SK-N-MC (cell line): ENCODE results near the gene SRRM5.

Experiments used
- EZH2 ChIP-seq: fragments of 200-600 bp; sonication (generic); IDR thresholded peaks from one replicate; pipeline ENCODE4 v1.6.1; 2017; ENCODE audit warnings: antibody characterized with exemption
- POLR2AphosphoS5 ChIP-seq: IDR thresholded peaks from 2 replicates; pipeline ENCODE4 v1.6.1; 2012; ENCODE audit warnings: mild to moderate bottlenecking, low read depth, low read length, borderline replicate concordance

- TF ChIP-seq EZH2, result no peak
- no peak for TF ChIP-seq POLR2AphosphoS5
Observed at GRCh38 chr19:43578787-43579186, 33.1 kb upstream of the SRRM5 start.
